ENCODE data around the gene PGF.
"Not testable (repeated sequence)": the region's sequence is repeated elsewhere in the genome, so short reads cannot be mapped to it uniquely, and the experiment has no call there.

PGF gene

DNA sequence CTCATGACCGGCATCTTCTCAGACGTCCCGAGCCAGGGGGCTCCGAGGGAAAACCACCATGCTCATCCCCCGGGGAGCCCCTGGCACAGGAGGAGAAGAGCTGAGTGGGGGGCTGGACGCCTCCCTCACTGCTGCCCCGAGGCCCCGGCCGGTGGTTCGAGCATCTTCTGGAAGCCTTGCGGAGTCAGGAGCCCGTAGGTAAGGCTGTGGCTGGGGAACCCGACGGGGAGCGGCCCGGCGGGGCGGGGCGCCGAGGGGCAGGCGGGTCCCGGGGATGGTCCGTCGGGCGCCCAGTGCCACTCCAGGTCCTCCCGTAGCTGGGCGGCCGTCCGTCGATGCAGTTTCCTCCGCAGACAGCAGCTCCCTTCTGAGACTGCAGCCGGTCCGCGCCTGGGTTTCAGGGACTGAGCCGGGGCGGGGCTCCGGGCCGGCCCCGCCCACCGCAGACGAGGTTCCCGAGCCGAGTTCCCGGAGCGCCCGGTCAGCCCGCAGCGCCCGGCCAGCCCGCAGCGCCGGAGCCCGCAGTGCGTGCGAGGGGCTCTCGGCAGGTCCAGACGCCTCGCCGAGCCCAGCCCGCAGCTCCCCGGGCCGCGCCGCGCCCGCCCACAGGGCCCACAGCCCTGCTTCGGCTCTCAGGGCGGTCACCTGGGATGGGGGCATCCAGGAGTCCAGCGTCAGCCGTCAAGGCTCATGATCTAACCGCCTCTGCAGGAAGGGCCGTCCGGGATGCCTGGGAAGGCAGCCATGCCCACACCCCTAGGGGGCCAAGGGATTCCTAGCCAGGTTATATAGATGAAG is at the start of gene PGF:
Gene PGF (minus strand): TSS at position 369 of the 798 bp plus-strand sequence. CDS start 355 bp downstream, at position 14.
- in situ Hi-C loops (cut with HindIII; ENCODE audit: low sequenced_read_pairs): no loop called here
- TF ChIP-seq, protein P1, sequence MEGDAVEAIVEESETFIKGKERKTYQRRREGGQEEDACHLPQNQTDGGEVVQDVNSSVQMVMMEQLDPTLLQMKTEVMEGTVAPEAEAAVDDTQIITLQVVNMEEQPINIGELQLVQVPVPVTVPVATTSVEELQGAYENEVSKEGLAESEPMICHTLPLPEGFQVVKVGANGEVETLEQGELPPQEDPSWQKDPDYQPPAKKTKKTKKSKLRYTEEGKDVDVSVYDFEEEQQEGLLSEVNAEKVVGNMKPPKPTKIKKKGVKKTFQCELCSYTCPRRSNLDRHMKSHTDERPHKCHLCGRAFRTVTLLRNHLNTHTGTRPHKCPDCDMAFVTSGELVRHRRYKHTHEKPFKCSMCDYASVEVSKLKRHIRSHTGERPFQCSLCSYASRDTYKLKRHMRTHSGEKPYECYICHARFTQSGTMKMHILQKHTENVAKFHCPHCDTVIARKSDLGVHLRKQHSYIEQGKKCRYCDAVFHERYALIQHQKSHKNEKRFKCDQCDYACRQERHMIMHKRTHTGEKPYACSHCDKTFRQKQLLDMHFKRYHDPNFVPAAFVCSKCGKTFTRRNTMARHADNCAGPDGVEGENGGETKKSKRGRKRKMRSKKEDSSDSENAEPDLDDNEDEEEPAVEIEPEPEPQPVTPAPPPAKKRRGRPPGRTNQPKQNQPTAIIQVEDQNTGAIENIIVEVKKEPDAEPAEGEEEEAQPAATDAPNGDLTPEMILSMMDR (IDR thresholded peaks at IDR 0.05; ENCODE audit: low read depth, low read length, missing control alignments): no peak
- H3K4me3 ChIP-seq (ENCODE audit: low read depth, low read length): peak within 1 kb of the TSS; percentile 51
- DNase-seq (ENCODE audit: low read depth): no peak

DNA sequence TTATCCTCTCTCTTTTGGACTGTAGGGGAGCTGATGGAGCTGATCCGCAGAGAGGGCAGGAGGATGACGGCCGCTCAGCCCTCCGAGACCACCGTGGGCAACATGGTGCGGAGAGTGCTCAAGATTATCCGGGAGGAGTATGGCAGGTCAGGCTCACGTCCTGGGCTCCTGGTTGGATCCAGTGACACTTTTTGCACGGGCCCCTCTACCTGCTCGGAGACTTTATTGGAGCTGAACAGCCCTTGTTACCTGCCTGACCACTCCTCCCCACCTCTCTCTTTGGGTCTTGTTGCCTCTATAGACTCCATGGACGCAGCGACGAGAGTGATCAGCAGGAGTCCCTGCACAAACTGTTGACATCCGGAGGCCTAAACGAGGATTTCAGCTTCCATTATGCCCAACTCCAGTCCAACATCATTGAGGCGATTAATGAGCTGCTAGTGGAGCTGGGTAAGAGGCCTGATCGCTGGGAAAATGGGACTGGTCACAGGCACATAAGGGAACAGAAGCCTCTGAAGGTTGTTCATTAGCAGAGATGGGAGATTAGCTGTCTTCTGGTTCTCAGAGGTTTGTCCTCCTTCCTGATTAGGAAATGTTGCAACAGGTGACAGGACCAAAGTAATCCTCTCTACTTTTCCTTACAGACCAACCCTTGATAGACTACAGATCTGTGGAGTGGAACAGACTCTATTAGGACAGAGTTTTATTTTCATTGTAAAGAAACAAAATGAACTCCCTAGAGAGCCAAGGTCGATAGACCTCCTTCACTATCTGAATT is 48.0 kb upstream of the PGF start:
- no peak for DNase-seq (ENCODE audit: low read depth)
- in situ Hi-C loops (cut with HindIII; ENCODE audit: low sequenced_read_pairs): no loop called here
- TF ChIP-seq, protein P1 (IDR thresholded peaks at IDR 0.05; ENCODE audit: low read depth, low read length, missing control alignments): no peak
- H3K4me3 ChIP-seq (ENCODE audit: low read depth, low read length): peak overlapping the region; percentile 82

DNA sequence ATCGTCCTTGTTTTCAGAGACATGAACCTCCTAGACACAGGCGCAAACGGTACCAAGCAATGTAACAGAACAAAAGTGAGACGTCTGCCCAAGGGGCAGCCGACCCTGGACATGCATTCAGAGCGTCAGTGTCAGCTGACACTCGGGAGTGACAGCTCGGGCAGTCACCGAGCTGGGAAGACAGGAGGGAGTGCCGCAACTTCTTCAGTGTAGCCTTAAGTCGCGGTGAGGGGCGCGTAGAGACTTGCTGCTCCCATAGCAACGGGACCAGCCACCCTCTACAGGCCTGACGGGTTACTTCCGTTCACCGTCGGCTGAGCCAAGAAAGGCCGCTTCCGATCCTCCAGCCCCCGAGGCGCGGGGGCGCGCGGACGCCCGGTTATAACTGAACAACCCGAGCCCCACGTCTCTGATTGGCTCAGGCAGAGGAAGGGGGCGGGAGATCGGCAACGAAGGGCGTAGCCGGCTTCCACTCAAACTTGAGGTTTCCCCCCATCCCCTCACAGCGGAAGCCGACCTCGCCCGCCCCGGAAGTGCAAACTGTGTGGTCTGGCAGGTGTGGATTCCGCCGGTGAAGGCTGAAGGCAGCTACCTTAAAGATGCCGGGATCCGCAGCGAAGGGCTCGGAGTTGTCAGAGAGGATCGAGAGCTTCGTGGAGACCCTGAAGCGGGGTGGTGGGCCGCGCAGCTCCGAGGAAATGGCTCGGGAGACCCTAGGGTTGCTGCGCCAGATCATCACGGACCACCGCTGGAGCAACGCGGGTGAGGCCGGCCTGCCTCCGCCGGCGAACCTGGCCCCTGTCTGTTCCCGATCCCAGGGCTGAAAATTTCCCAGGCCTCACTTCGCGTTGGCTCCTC is 47.2 kb upstream of the PGF start, which contains the start of gene EIF2B2:
Gene EIF2B2 (plus strand): TSS at position 530 of the 858 bp plus-strand sequence. CDS start 70 bp downstream, at position 600.
- DNase-seq (ENCODE audit: low read depth): peak; percentile 86
- TF ChIP-seq, protein P1 (IDR thresholded peaks at IDR 0.05; ENCODE audit: low read depth, low read length, missing control alignments): no peak
- peak within 1 kb of the TSS; percentile 82 for H3K4me3 ChIP-seq (ENCODE audit: low read depth, low read length)
- in situ Hi-C loops (cut with HindIII; ENCODE audit: low sequenced_read_pairs): no loop called here

DNA sequence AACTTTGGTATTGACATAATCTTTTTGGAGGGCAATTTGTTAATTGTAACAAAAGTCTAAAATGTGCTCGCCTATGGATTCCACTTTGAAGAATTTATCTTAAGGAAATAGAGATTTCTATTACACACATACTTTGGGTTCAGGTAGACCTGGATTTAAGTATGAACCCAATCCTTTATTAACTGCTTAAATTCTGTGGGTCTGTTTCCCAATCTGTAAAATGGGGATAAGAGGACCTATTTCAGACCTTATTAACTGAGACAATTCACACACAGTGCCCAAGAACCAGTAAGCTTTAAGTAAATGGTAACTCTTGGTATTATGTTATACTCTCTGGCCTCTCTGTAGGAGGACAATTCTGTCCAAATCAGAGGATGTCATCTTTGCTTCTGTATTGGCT is 46.5 kb upstream of the PGF start:
- H3K4me3 ChIP-seq (ENCODE audit: low read depth, low read length): peak overlapping the region; percentile 82
- in situ Hi-C loops (cut with HindIII; ENCODE audit: low sequenced_read_pairs): no loop called here
- TF ChIP-seq, protein P1 (IDR thresholded peaks at IDR 0.05; ENCODE audit: low read depth, low read length, missing control alignments): no peak
- no peak for DNase-seq (ENCODE audit: low read depth)

DNA sequence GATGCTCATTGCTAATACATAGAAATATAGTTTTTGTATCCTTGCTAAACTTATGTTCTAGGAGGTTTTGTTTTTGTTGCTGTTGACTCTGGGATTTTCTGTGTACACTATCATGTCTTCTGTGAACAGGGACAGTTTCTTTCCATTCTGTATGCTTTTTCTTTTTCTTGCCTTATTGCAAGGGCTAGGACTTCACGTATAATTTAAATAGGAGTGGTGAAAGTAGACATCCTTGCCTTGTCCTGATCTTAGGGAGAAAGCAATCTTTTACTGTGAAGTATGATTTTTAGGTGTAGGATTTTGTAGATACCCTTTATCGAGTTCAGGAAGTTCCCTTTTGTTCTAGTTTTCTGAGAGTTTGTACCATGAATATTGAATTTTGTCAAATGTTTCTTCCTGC is 45.9 kb upstream of the PGF start:
- H3K4me3 ChIP-seq (ENCODE audit: low read depth, low read length): no peak overlapping the region
- in situ Hi-C loops (cut with HindIII; ENCODE audit: low sequenced_read_pairs): no loop called here
- TF ChIP-seq, protein P1 (IDR thresholded peaks at IDR 0.05; ENCODE audit: low read depth, low read length, missing control alignments): no peak

DNA sequence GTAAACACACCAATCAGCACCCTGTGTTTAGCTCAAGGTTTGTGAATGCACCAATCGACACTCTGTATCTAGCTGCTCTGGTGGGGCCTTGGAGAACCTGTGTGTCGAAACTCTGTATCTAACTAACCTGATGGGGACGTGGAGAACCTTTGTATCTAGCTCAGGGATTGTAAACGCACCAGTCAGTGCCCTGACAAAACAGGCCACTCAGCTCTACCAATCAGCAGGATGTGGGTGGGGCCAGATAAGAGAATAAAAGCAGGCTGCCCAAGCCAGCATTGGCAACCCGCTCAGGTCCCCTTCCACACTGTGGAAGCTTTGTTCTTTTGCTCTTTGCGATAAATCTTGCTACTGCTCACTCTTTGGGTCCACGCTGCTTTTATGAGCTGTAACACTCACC is 40.4 kb upstream of the PGF start:
- DNase-seq (ENCODE audit: low read depth); in situ Hi-C loops (cut with HindIII; ENCODE audit: low sequenced_read_pairs); H3K4me3 ChIP-seq (ENCODE audit: low read depth, low read length): not testable (repeated sequence)

More for the DNA sequence above, 45.9 kb upstream of the PGF start:
- no peak for DNase-seq (ENCODE audit: low read depth)

DNA sequence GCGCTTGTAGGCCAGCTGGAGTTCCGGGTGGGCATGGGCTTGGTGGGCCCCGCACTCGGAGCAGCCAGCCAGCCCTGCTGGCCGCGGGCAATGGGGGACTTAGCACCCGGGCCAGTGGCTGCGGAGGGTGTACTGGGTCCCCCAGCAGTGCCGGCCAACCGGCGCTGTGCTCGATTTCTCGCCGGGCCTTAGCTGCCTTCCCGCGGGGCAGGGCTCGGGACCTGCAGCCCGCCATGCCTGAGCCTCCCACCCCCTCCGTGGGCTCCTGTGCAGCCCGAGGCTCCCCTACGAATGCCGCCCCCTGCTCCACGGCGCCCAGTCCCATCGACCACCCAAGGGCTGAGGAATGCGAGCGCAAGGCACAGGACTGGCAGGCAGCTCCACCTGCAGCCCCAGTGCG is 38.8 kb upstream of the PGF start:
- in situ Hi-C loops (cut with HindIII; ENCODE audit: low sequenced_read_pairs); DNase-seq (ENCODE audit: low read depth); H3K4me3 ChIP-seq (ENCODE audit: low read depth, low read length): not testable (repeated sequence)

All from astrocyte of the cerebellum (primary cell).